ENCODE data around the gene MIA3.

- no peak for TF ChIP-seq CTCF (IDR thresholded peaks at IDR 0.05)
- TF ChIP-seq POLR2A (IDR thresholded peaks at IDR 0.05), result no peak
Measured at GRCh38 chr1:222656391-222657155, 38.7 kb downstream of the MIA3 start.
